ENCODE results near the gene ULK3.
"Not testable (repeated sequence)": the region's sequence is repeated elsewhere in the genome, so short reads cannot be mapped to it uniquely, and the experiment has no call there.

The ULK3 gene

GRCh38 chr15:74842581-74843444 is at the start of gene ULK3:
Gene ULK3 (minus strand): TSS chr15:74843156. CDS start chr15:74843105, 51 bp downstream.
- peak; percentile 91 to 96 (median 95) for DNase-seq

GRCh38 chr15:74892313-74892712 is 49.4 kb upstream of the ULK3 start:
- no peak for DNase-seq

GRCh38 chr15:74891469-74891868 is 48.5 kb upstream of the ULK3 start:
- DNase-seq: no peak

GRCh38 chr15:74890665-74890960 is 47.7 kb upstream of the ULK3 start:
- no peak for DNase-seq

- peak; percentile 79 to 92 (median 89) for DNase-seq
Observed at GRCh38 chr15:74889883-74890664, 47.1 kb upstream of the ULK3 start, which contains the start of gene MPI. Gene MPI (plus strand): TSS chr15:74890042. CDS start chr15:74890074, 32 bp downstream.

- peak in 1 of 3 experiments; percentile 86 for DNase-seq
Observed at GRCh38 chr15:74889390-74889882, 46.5 kb upstream of the ULK3 start.

- no peak for DNase-seq
Observed at GRCh38 chr15:74888716-74889115, 45.8 kb upstream of the ULK3 start.

GRCh38 chr15:74887537-74888193 is 44.7 kb upstream of the ULK3 start:
- DNase-seq: not testable (repeated sequence)

- DNase-seq: no peak
Observed at GRCh38 chr15:74885461-74885860, 42.5 kb upstream of the ULK3 start.

- DNase-seq: no peak
Observed at GRCh38 chr15:74884428-74885223, 41.7 kb upstream of the ULK3 start.

- peak in 1 of 3 experiments; percentile 8 for DNase-seq
Observed at GRCh38 chr15:74882528-74882927, 39.6 kb upstream of the ULK3 start.

GRCh38 chr15:74878273-74878672 is 35.3 kb upstream of the ULK3 start:
- DNase-seq: no peak

- peak in 2 of 3 experiments; percentile 75 to 77 for DNase-seq
Observed at GRCh38 chr15:74873756-74874424, 30.9 kb upstream of the ULK3 start.

GRCh38 chr15:74873036-74873755 is 30.2 kb upstream of the ULK3 start, which contains the start of gene SCAMP2:
Gene SCAMP2 (minus strand): TSS chr15:74873365. CDS start chr15:74873255, 110 bp downstream.
- peak; percentile 89 to 99 (median 97) for DNase-seq

- DNase-seq: no peak
Observed at GRCh38 chr15:74872702-74873035, 29.7 kb upstream of the ULK3 start.

GRCh38 chr15:74870436-74871215 is 27.7 kb upstream of the ULK3 start:
- no peak for DNase-seq

GRCh38 chr15:74869726-74870407 is 26.9 kb upstream of the ULK3 start:
- DNase-seq: no peak

GRCh38 chr15:74869372-74869725 is 26.4 kb upstream of the ULK3 start:
- DNase-seq: no peak

GRCh38 chr15:74868059-74868458 is 25.1 kb upstream of the ULK3 start:
- DNase-seq: no peak

Data from NCI-H1417 (cell line).